Skeletal muscle tissue (tissue), 4 donors: ENCODE measurements around the gene AGTPBP1. TPM values are rescaled to one million over a fixed set of nuclear protein-coding genes. Genes with fewer than 3 reads are reported as not detected.

Experiments used
- H3K27ac ChIP-seq: one replicate; pipeline ENCODE4 v1.7.0; 2013; ENCODE audit warnings: mild to moderate bottlenecking, low read depth, low read length, inconsistent platforms
- H3K27me3 ChIP-seq, 3 donors: one replicate each; pipeline ENCODE4 v1.7.0; 2013; ENCODE audit warnings: low read length in 3 of 3; ENCODE audit not compliant: control insufficient read depth in 3 of 3, insufficient read depth in 3 of 3
- H3K36me3 ChIP-seq, 3 donors: one replicate each; pipeline ENCODE4 v1.7.0; 2013; ENCODE audit warnings: low read length in 3 of 3; ENCODE audit not compliant: control insufficient read depth in 3 of 3, insufficient read depth in 3 of 3
- H3K4me1 ChIP-seq, 3 donors: one replicate each; pipeline ENCODE4 v1.7.0; 2013; ENCODE audit warnings: low read length in 3 of 3, mild to moderate bottlenecking in 3 of 3; ENCODE audit not compliant: control insufficient read depth in 3 of 3, insufficient read depth in 3 of 3
- H3K4me3 ChIP-seq, 3 donors: one replicate each; pipeline ENCODE4 v1.7.0; 2013; ENCODE audit warnings: low read length in 3 of 3
- H3K9ac ChIP-seq, 3 donors: one replicate each; pipeline ENCODE4 v1.7.0; 2013; ENCODE audit warnings: low read length in 3 of 3, mild to moderate bottlenecking in 3 of 3, moderate library complexity in 2 of 3, low read depth in 1 of 3
- H3K9me3 ChIP-seq, 3 donors: one replicate each; pipeline ENCODE4 v1.7.0; 2013; ENCODE audit warnings: low read length in 3 of 3; ENCODE audit not compliant: control insufficient read depth in 3 of 3
- total RNA-seq: library from RNA; depleted of rRNA; stranded (reverse); fragments of >200 nt; gene quantifications from one replicate; pipeline ENCODE4 v1.2.3, GENCODE V29; 2014
- donor health status: Osteomylitis.

Gene AGTPBP1
- total RNA-seq, 1 donor from 2014 or later: 37.6 TPM

DNA sequence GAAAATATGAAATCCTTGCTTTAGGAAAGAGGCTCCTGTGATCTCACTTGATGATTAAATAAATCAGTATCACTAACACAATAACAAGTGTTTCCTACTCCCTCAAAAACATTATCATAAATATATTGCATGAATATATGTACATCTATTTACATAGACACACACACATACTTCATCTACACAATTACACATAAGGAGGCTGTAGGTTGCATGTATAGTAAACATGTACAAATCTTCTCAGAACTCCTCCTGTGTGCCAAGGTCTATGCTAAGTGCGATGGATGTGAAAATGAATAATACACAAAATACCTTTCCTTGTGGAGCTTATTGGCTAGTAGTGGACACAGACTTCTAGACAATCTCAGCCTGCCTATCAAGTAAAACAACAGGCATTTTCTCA, 239.9 kb downstream of the AGTPBP1 start:
- H3K36me3 ChIP-seq: no peaks in the 10 kb centered on the region
- no peak overlapping the region for H3K27ac ChIP-seq
- peaks cover 0 to 7% (median 4%) of the 10 kb centered on the region in 3 donors for H3K9me3 ChIP-seq
- H3K4me3 ChIP-seq: no peak overlapping the region
- no peaks in the 10 kb centered on the region for H3K4me1 ChIP-seq
- no peak overlapping the region for H3K9ac ChIP-seq
- H3K27me3 ChIP-seq: peaks cover 0 to 2% (median 0%) of the 10 kb centered on the region in 3 donors

DNA sequence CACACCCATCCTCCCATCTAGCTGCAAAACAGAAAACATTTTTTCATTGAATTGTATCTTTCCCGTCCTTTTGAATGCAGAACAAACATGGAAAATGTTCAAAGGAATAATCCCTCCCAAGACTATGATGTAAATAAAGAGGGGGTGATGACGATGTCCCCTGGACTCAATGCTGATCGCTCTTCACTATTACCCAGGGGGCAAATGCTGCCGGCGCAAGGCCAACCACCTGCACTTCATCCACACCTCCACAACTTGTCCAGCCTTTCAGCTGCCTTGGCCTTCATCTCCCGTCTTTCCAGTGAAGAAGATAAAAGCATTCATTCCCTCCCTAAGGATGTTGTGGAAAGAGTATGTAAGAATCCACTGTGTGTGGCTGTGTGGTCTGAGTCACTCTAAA, 240.3 kb downstream of the AGTPBP1 start:
- H3K4me1 ChIP-seq: no peaks in the 10 kb centered on the region
- peaks cover 0 to 7% (median 4%) of the 10 kb centered on the region in 3 donors for H3K9me3 ChIP-seq
- H3K9ac ChIP-seq: no peak overlapping the region
- H3K27me3 ChIP-seq: peaks cover 0 to 2% (median 0%) of the 10 kb centered on the region in 3 donors
- H3K36me3 ChIP-seq: no peaks in the 10 kb centered on the region
- H3K27ac ChIP-seq: no peak overlapping the region
- no peak overlapping the region for H3K4me3 ChIP-seq

Other genes starting within 250 kb of the AGTPBP1 start
- gene NAA35, start 199.2 kb upstream of the AGTPBP1 start, total RNA-seq: 20.9 TPM